HepG2 (cell line): ENCODE results near the gene VPS4A. TPM values are rescaled to one million over a fixed set of nuclear protein-coding genes. Genes with fewer than 3 reads are reported as not detected.
A peak's percentile ranks its signal among the peaks of the same experiment; 100 is the strongest.

Source experiments
- AHR ChIP-seq: IDR thresholded peaks from 2 replicates; pipeline ENCODE4 v1.6.1; 2018; ENCODE audit warnings: missing genetic modification reagents, missing compliant biosample characterization
- BCLAF1 ChIP-seq: fragments of 450-650 bp; IDR thresholded peaks from 2 replicates; pipeline ENCODE4 v1.6.1; 2017; ENCODE audit warnings: mild to moderate bottlenecking
- CENPX ChIP-seq: sonication (generic); formaldehyde crosslinking; IDR thresholded peaks from 2 replicates; pipeline ENCODE4 v1.9.0; 2021; ENCODE audit warnings: mild to moderate bottlenecking, missing genetic modification reagents, moderate library complexity
- JUND ChIP-seq: sonication (generic); formaldehyde crosslinking; IDR thresholded peaks from 2 replicates; pipeline ENCODE4 v1.8.0; 2022; ENCODE audit warnings: mild to moderate bottlenecking, missing genetic modification reagents
- PRDM10 ChIP-seq: sonication (generic); formaldehyde crosslinking; IDR thresholded peaks from 2 replicates; pipeline ENCODE4 v1.4.0; 2020; ENCODE audit warnings: low read depth, missing genetic modification reagents
- REXO4 ChIP-seq: sonication (generic); formaldehyde crosslinking; IDR thresholded peaks from 2 replicates; pipeline ENCODE4 v1.8.0; 2022; ENCODE audit warnings: missing genetic modification reagents, mild to moderate bottlenecking, borderline replicate concordance
- SIX4 ChIP-seq: sonication (generic); formaldehyde crosslinking; IDR thresholded peaks from 2 replicates; pipeline ENCODE4 v1.4.0; 2020; ENCODE audit warnings: missing genetic modification reagents
- SMARCE1 ChIP-seq: fragments of 450-650 bp; IDR thresholded peaks from 2 replicates; pipeline ENCODE4 v1.6.1; 2017; ENCODE audit warnings: borderline replicate concordance
- TEAD2 ChIP-seq: sonication (generic); formaldehyde crosslinking; IDR thresholded peaks from 2 replicates; pipeline ENCODE4 v1.9.0; 2021; ENCODE audit warnings: missing genetic modification reagents
- TMF1 ChIP-seq: sonication (generic); formaldehyde crosslinking; IDR thresholded peaks from 2 replicates; pipeline ENCODE4 v1.8.1; 2022; ENCODE audit warnings: low read depth, missing genetic modification reagents
- ZNF281 ChIP-seq: sonication (generic); formaldehyde crosslinking; IDR thresholded peaks from 2 replicates; pipeline ENCODE4 v1.4.0; 2020; ENCODE audit warnings: missing genetic modification reagents, borderline replicate concordance
- ZNF543 ChIP-seq: sonication (generic); formaldehyde crosslinking; IDR thresholded peaks from 2 replicates; pipeline ENCODE4 v1.4.0; 2020; ENCODE audit warnings: mild to moderate bottlenecking, missing genetic modification reagents
- ZNF678 ChIP-seq: sonication (generic); formaldehyde crosslinking; IDR thresholded peaks from 2 replicates; pipeline ENCODE4 v1.4.0; 2020; ENCODE audit warnings: mild to moderate bottlenecking, missing genetic modification reagents
- ZNF782 ChIP-seq: sonication (generic); formaldehyde crosslinking; IDR thresholded peaks from 2 replicates; pipeline ENCODE4 v1.4.0; 2020; ENCODE audit warnings: missing genetic modification reagents, mild to moderate bottlenecking, borderline replicate concordance
- polyA plus RNA-seq, 8 experiments: library from polyadenylated mRNA; depleted of rRNA in 3 of 8; stranded (reverse) in 7 of 8; unstranded in 1 of 8; fragments of >200 nt; fragmentation: Illumina TruSeq in 4 of 8; extraction: Trizol in 4 of 8; gene quantifications; 2 replicates each; pipeline versions ENCODE4 v1.2.1 to v1.2.3, GENCODE V29; 2011 to 2016; ENCODE audit warnings: low read depth in 4 of 8, missing spikeins in 1 of 8, mixed read lengths in 1 of 8; ENCODE audit not compliant: insufficient read depth in 1 of 8
- total RNA-seq, 5 experiments: library from RNA; depleted of rRNA; stranded (reverse); fragments of >200 nt; fragmentation: Illumina TruSeq; extraction: Trizol; gene quantifications; 2 replicates each; pipeline ENCODE4 v1.2.3, GENCODE V29; 2016; ENCODE audit warnings: low read depth in 1 of 5

VPS4A gene
- total and polyA plus RNA-seq, 2 of the 13 experiments (the other 11 are each of a cell fraction or from before 2014, with no cell fraction given), result 13.2 to 27.9 TPM

GRCh38 chr16:69330286-69331109 is 19.3 kb downstream of the VPS4A start, which contains the start of gene PDF (continued):
- peak; percentile 25; the same call in 1 of the 2 replicates for TF ChIP-seq JUND (CRISPR knock-in tag)
- no peak for TF ChIP-seq TEAD2
- no peak for TF ChIP-seq CENPX (CRISPR knock-in tag)
- TF ChIP-seq REXO4 (CRISPR knock-in tag), result no peak
- peak; percentile 57; the same call in 1 of the 2 replicates for TF ChIP-seq ZNF281 (CRISPR knock-in tag)
- TF ChIP-seq ZNF543, result peak; percentile 84; the same call in 1 of the 2 replicates
- TF ChIP-seq SMARCE1, result no peak
- 0 out of 2 replicates have a peak, but pooled peaks have one; percentile 23 for TF ChIP-seq SIX4 (CRISPR knock-in tag)
- no peak; the same call in 1 of the 2 replicates for TF ChIP-seq PRDM10
- TF ChIP-seq ZNF782, result no peak; the same call in none of the 2 replicates
- peak; percentile 73; the same call in 1 of the 2 replicates for TF ChIP-seq TMF1 (CRISPR knock-in tag)
- TF ChIP-seq ZNF678 (CRISPR knock-in tag), result no peak
- TF ChIP-seq AHR (CRISPR knock-in tag), result peak; percentile 76; the same call in 1 of the 2 replicates
- no peak for TF ChIP-seq BCLAF1
